Stimulated activated CD4-positive, alpha-beta T cell treated with anti-CD3 and anti-CD28 coated beads, Interleukin-15, amount 100 ng/mL, for 24 hours (primary cell): ENCODE results near the gene GOLGA6A.
"Not testable (repeated sequence)": the region's sequence is repeated elsewhere in the genome, so short reads cannot be mapped to it uniquely, and the experiment has no call there.

ENCODE experiments used
- DNase-seq: peaks from one replicate; pipeline ENCODE4 v3.0.0-alpha.2; 2020

GOLGA6A gene

GRCh38 chr15:74082450-74082849 is at the start of gene GOLGA6A:
Gene GOLGA6A (minus strand): TSS chr15:74082550. CDS start chr15:74082509, 41 bp downstream.
- not testable (repeated sequence) for DNase-seq

- DNase-seq, result no peak
These were observed 49.5 kb upstream of the GOLGA6A start for GRCh38 chr15:74131628-74132413.

GRCh38 chr15:74130849-74131627 is 48.7 kb upstream of the GOLGA6A start:
- no peak for DNase-seq

- no peak for DNase-seq
These were observed 48.0 kb upstream of the GOLGA6A start, which contains the start of gene ISLR2 for GRCh38 chr15:74130155-74130848. Gene ISLR2 (plus strand): TSS chr15:74130586. CDS start chr15:74132755, 2,169 bp downstream.

GRCh38 chr15:74129586-74130154 is 47.3 kb upstream of the GOLGA6A start:
- no peak for DNase-seq

- DNase-seq, result no peak
These were observed 46.6 kb upstream of the GOLGA6A start for GRCh38 chr15:74128785-74129585.

- no peak for DNase-seq
These were observed 45.8 kb upstream of the GOLGA6A start for GRCh38 chr15:74127954-74128784.

GRCh38 chr15:74127255-74127953 is 45.1 kb upstream of the GOLGA6A start:
- peak; percentile 93 for DNase-seq

GRCh38 chr15:74124759-74125158 is 42.4 kb upstream of the GOLGA6A start:
- DNase-seq, result no peak

- no peak for DNase-seq
These were observed 41.8 kb upstream of the GOLGA6A start for GRCh38 chr15:74124196-74124595.

- DNase-seq, result no peak
These were observed 41.3 kb upstream of the GOLGA6A start for GRCh38 chr15:74123658-74124057.

GRCh38 chr15:74123131-74123429 is 40.7 kb upstream of the GOLGA6A start:
- DNase-seq, result no peak

GRCh38 chr15:74122403-74123130 is 40.2 kb upstream of the GOLGA6A start:
- no peak for DNase-seq

- DNase-seq, result no peak
These were observed 39.5 kb upstream of the GOLGA6A start for GRCh38 chr15:74121858-74122257.

- no peak for DNase-seq
These were observed 38.7 kb upstream of the GOLGA6A start for GRCh38 chr15:74121039-74121438.

GRCh38 chr15:74120426-74120825 is 38.1 kb upstream of the GOLGA6A start:
- no peak for DNase-seq

GRCh38 chr15:74109713-74110112 is 27.4 kb upstream of the GOLGA6A start:
- DNase-seq, result no peak

- DNase-seq, result peak; percentile 9
These were observed 26.3 kb upstream of the GOLGA6A start for GRCh38 chr15:74108611-74109010.

GRCh38 chr15:74108111-74108510 is 25.8 kb upstream of the GOLGA6A start:
- DNase-seq, result no peak
